GM18520 (cell line): ENCODE measurements around the gene UST.
A peak's percentile ranks its signal among the peaks of the same experiment; 100 is the strongest.
"Not testable (repeated sequence)": the region's sequence is repeated elsewhere in the genome, so short reads cannot be mapped to it uniquely, and the experiment has no call there.

Experiments used
- ATAC-seq: cut with Tn5 transposase; IDR thresholded peaks from one replicate; pipeline ENCODE4 v1.9.1; 2021; ENCODE audit not compliant: unreplicated experiment

Gene UST

DNA sequence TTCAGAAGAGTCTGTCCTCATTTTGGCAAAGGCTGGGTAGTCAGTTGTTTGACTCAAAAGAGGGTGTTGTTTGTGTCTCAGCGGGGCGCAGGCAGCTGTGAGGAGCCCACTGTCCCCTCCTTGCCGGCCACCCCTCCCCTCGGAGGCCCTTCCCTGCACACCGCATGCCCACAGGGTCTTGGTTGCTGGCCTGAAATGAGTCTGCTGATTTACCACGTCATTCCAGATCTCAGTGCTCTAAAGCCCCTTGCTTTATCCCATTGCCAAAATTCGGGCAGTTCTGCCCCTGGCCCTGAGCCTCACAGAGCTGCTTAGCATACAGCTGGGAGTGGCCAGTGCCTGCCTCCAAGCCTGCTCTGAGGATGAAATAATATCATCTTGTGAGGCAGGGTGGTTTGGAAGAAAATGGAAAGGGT, 220.7 kb downstream of the UST start:
- ATAC-seq = no peak

DNA sequence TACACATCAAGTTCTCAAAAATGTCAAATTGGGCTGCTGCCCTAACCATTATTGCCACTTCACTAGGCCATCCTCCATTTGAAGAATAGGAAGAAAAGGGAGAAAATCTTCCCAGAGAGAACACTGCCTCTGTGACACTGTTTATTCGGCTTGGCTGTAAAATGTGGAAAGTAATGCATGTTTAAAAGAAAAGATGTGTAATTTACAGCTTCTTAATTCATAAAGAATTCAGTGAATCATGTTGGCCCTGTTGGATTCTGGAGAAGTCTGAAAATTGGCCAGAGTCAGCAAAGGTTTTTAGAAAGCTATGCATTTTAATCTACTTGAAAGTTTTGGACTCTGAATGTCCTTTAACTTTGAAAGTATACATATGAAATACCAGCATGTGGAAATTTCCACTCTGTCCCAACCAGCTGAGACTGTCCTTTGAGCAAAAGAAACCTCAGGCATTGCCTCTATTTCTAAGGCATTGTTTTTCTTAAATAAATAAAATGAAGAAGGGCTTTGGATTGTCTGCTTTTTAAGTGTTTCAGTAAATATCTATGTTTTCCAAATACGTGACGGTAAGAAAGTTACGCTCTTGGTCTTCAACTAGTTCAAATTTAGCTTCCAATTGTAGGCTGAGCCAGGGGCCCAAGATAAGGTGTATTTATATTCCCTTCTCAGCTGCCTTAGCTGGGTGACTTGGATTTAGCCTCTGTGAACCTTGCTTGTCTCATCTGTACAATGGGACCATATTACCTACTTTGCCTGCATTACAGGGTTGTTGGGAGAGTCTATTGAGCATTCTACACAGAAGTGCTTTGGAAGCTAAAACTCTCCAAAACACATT, 222.2 kb downstream of the UST start:
- ATAC-seq = no peak

DNA sequence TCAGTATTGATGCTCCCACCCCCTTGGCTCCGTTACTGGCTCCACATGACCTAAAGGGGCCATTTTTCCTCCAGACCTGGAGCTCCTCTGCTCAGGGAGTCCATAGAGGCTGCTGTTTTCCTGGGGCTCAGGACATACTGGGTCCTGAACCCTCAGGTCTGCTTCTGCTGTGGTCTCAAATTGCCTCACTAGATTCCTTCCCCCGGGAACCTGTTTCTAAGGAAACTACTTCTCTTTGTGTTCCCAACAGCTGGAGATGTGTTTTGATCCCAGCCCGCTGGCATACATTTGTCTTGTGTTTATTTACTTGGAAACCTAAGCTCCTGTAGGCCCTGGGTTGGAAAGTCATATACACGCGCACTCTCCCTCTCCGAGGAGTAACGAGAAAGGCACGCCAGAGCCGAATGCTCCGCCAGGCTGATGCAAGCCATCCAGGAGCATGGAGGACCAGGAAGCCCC, 222.8 kb downstream of the UST start:
- no peak for ATAC-seq

DNA sequence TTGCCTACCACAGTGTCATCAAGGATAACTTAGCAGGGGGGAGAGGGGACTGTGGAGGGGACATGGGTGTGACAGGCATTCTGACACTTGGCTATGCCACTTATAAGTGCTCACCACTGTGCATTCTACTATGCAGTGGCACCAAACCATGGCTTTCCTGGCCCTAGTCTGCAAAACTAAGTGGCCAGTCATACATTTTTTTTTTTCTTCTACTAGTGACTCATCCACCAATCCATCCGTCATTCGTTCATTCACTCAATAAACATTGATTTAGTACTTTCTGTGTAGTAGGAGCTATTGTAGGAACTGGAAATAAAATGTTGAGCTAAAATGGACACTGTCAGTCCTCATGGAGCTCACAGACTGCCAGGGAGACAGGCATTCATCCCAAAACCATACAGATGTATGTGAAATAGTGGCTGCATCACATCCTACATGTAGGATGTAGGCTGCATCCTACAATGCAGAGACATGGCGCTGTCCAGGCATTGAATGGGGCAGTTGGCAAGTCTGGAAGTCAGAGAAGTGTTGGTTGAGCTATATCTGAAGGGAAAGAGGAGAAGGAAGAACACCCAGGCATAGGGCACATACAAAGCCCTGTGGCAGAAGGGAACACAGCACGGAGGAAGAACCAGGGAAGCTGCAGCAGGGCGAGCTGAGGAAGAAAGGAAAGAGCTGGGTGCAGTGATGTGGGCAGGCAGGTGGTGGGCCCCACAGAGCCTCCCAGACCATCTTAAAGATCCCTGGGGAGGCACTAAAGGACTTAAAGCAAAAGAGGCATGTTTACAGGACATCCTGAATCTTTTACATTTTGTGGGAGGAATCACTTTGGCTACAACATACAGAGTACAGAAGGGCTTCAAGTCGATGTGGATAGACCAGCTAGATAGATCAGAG, 224.4 kb downstream of the UST start:
- no peak for ATAC-seq

DNA sequence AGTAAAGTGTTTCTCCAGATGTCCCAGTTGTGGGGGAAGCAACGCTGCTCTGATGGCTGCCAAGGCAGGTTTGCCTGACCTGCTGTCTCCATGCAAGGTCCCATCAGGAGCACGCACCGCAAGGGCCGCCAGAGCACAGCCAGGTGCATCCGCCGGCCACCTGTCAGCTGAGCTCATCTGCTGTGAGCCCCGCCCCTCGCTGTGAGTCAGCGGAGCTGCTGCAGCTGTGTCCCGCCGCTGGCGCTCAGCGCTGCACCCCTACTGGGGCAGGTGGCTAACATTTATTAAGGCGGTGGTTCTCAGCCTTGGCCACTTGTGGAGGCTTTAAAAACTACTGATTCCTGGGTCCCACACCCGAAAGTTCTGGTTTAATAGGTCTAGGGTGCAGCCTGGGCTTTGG, 225.7 kb downstream of the UST start:
- ATAC-seq = peak; percentile 81

DNA sequence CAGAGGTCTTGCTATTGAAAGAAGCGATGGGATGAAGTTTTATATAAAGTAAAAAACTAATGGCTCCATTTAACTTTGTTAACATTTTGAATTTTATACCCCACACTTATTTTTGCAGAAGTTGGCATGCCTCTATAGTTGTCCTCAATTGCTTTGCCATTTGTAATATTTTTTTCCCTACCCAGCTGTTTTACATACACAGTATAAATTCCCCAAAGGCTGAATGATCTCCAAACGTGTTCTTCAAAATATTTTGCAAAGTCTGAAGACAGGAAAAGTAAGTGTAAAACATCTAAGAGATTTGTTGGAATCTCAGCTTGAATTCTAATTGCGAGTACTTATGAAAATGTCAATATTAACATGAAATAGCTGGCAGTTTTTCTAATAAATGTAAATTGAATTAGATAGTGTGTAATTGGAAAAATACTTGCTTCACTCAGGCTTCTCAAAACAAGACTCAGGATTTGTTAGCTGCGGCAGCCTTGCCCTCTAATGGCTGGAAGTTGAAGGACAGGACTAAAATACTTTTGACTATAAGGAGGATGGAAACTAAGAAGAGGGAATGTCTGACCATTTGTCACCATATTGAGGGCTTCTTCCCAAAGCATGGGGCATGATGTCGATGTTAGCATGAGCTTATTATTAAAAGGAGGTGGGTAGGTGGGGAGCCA, 226.8 kb downstream of the UST start:
- no peak for ATAC-seq

DNA sequence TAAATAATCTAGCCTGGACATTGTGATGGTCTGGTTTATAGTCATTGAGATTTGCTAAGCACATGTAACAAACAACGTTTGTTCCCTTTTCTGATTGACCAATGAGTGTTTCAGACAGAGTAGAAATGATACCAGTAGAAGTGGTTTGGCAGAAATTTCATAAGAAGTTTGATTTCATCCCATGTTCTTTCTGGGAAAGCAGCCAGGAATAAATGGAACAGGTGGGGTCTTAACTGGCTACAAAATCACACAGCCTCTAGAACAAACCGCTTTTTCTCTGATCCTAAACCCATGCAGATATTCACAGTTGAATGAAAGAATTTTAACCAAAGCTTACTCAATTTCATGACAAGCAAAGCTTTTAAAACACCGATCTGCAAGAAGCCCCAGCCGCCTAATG, 227.5 kb downstream of the UST start:
- ATAC-seq = no peak

DNA sequence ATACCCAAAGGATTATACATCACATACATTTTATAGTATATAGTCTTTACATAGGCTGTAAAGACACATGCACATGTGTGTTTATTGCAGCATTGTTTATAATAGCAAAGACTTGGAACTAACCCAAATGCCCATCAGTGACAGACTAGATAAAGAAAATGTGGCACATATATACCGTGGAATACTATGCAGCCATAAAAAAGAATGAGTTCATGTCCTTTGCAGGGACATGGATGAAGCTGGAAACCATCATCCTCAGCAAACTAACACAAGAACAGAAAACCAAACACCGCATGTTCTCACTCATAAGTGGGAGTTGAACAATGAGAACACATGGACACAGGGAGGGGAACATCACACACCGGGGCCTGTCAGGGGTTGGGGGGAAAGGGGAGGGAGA, 231.5 kb downstream of the UST start:
- ATAC-seq = not testable (repeated sequence)

DNA sequence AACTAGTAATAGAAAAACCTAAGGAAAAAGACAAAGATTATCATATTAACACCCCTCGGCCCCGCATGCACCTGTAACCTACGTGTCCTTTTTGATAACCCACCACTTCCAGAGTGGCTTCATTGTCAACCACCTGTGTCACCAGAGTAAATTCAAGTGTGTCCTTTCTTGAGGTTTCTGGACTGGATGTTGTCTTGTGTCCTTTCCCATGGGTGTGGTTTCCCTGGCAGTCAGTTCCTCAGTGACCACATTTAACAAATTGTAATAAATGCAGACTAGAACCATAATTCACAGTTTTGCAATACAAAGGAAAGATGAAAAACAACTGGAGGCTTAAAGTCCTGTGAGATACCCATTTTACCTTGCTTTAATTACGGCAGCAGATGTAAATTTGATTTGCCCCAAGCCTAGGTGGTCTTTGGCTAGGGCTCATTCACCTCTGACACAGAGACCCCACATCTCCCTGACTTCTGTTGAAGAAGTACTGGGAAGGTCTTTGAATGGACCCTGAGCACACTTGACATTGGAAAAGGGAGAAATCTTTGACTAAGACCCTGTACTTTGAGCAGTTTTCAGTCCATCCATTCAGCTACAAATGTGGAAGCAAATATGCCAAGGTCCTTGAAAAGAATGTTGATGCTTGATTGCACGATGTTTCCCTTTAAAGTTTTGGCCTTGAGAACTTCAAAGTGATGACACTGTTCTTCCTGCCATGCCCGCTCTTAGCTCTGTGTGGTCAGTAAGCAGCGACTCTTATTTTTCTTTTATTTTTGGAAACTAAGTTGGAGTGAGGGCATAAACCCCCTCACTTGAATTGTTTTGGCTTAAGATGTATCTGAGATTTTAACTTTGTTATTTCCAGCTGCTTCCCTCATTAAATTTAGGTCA, 232.4 kb downstream of the UST start:
- no peak for ATAC-seq

DNA sequence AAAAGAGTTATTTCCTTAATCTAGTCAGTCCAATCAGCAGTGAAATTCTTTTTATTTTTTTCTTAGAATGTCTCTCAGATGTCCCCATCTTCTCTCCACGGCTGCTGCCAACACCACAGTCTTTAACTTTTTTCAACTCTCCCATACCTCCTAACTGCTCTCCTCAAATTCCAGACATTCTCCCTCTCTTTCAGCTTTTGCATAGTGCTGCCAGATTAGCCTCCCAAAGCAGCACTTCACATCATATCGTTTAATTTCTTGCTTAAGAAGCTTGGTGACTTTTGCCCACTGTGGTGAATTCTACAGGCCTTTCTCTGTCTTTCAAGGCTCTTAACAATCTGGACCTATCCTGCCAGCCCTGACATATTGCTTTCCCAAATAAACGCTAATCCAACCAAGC, 233.4 kb downstream of the UST start:
- no peak for ATAC-seq

DNA sequence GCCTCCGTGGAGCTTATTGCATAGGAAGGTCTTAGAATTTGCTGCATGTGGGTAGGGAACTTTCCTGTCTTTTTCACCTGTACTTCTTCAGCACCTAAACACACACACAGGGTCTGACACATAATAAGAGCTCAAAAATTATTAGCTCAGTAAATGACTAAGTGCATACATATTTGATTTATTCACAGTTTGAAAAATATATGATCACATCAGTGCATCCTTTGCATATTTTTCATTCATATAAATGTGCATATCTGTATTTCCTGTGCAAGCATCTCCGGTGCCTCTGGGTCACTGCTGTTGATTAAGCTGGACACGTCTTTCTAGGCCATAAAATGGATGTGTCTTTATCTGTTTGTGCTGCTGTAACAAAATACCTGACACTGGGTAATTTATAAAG, 234.7 kb downstream of the UST start:
- ATAC-seq = no peak

DNA sequence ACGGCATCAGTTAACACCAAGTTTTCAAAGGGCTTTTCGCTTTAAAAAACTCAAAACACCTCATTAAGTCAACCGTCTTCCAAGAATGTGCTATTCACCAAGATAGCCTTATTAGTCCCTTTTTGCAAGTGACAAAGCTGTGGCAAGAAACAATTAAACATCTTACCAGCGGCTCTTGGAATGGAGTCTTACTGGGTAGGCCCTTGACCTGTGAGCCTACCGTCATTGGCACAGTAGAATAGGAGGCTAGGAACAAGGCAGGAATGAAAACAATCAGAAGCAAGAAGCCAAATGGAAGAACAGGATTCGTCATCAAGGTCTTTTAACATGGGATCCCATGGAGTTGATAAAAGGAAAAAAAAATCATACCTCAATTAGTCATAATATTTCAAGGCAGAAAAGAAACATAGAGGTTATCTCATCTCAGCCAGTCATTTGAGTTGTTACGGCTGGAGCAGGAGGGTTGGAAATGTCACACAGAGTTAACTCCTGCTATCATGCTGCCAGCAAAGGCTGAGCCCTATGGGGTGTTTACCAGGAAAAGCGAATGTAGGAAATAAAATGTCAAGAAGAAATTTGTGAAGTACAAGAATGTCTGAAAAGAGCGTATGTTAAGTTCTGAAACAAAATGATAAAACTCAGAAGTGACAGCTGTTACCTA, 236.4 kb downstream of the UST start:
- ATAC-seq = no peak

DNA sequence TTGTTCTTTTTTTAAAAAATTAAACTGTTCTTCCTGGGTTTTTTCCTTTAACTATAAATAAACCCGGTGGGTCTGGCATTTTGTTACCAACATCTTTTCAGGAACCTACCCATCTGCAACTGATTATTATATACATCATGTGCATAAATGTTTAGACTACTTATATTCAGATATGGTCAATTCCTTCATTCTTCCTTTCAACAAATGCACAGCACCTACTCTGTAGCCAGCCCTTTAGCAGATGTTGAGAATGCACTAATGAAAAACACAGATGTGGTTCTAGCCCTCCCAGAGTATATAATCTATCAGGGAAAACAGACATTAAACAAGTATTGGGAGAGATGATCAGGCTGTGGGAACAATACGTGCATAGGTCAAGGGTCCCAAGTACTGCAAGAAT, 237.1 kb downstream of the UST start:
- ATAC-seq = no peak

DNA sequence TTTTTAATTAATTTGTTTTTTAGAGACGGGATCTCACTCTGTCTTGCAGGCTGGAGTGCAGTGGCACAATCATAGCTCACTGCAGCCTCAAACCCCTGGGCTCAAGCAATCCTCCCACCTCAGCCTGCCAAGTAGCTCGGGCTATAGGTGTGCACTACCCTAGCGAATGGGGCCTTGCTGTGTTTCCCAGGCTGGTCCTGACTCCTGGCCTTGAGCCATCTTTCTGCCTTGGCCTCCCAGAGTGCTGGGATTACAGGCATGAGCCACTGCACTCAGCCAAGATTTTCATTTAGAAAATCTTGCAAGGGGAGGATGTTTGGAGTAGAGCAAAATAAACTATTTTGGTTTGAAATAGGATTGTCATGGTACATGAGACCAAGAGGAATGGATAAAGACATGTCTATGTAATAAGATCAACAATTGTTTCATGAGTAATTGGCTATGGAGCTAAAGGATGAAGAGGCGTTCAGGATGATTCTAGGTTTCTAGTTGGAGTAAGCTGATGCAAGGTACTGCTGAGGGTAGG, 237.8 kb downstream of the UST start:
- ATAC-seq = no peak

DNA sequence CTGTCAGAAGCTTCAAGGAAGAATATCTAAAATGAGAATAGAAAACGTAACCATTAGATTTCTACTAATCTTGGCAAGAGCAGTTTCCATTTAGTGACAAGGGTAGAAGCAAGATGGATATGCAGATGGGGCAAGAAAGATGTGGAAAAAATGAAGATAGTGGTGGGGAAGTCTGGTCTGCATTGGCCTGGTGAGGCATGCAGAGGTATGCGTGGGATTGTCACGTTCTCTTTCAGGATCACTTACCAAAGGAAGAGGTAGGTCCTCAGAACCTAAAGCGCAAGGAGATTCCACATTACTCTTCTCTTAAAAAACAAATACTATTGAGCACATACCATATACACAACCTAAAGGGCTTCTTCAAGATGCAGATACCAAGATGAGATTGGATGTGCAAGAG, 238.7 kb downstream of the UST start:
- no peak for ATAC-seq

DNA sequence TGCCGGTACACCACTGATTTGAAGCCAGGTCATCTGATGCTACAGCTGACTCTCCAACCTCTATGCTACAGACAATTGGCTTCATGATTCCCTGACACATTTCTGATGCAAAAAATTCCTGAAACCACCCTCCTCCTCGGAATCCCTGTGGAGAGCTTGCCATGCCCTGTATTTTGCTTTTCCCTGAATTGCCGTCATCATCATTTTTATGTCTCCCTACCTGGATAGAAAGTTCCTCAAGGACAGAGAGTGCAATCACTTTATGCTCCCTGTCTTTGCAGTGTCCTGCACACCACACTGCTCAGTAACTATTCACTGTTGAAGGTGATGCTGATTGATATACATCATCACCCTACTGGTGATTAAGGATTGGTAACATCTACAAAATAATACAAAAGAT, 239.8 kb downstream of the UST start:
- ATAC-seq = no peak

DNA sequence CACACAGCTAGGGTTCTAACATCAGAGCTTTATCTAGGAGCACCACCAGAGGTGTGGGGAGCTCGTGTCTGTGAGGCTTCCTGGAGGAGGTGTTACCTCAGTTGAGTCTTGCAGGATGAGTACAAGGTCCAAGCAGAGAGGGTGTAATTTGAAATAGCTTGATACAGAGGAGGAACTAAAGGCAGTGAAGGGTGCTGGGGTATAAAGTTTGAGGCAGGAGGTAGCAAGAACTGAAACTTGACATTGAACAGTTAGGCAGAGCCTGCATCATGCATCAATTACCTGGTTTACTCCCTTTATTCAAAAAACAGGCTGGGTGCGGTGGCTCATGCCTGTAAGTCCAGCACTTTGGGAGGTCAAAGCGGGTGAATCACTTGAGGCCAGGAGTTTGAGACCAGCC, 241.2 kb downstream of the UST start:
- ATAC-seq = no peak

DNA sequence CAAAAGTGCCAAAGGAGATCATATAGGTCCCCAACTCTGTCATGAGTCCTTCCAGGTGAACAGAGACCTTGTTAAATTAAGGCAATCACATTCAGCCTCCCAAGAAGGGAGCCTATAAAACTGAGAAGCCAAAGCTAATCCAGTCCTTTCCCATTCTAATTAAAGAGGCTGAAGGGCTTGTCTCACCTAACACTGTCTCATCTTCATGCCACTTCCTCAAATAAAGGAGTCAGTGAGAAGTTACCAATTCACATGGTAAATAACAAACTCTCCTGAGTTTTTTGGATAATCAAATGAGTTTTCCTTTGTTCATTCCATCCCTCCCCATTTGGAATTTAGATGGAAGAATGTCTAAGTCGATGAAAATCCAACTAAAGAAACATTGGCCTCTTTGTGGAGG, 242.8 kb downstream of the UST start:
- no peak for ATAC-seq

DNA sequence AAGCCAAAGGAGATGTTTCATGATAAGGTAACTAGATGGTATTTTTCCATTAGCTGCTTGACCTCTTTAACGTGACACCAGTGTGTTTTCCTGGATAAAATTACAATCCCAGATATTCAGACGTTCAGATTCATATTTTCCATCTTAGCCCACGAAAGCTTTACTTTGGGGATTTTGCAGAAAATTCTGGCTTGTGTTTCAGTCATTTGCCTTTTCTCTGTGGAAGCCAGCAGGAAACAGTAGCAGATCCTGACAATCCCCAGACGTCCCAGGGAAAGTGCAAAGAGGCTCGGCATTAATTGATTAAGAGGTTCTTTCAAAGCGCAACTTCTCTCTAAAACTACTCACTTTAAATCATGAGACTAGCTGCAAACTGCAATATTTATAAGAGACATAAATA, 243.6 kb downstream of the UST start:
- no peak for ATAC-seq

DNA sequence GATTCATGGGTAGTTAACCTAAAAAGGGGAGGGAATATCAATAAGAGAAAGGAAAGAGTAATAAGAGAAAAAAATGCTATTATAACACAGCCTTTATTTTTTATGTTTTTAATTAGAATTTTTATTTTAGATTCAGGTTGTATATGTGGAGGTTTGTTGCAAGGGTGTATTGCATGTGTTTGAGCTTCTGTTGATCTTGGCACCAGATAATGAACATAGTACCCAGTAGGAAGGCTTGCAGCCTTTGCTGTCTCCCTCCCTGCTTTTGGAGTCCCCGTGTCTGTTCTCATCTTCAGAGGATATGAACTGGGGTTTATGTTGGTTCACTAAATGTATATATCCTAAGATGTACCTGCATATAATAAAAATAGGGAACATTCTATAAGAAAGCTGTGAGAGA, 250.0 kb downstream of the UST start:
- ATAC-seq = no peak
